ENCODE results near the gene EFL1. TPM values are rescaled to one million over a fixed set of nuclear protein-coding genes. Genes with fewer than 3 reads are reported as not detected.
"Not testable (repeated sequence)": the region's sequence is repeated elsewhere in the genome, so short reads cannot be mapped to it uniquely, and the experiment has no call there.

The EFL1 gene
- 10 to 100 TPM; 22.7 to 29.3 TPM for total RNA-seq

- Histone ChIP-seq H3K36me3 (no peaks in the 10 kb centered on the region), H3K4me3 (peak within 1 kb of the TSS; percentile 47 to 71), H3K9me3 (no peaks in the 10 kb centered on the region), H3K27ac (peak within 1 kb of the TSS; percentile 61 to 67), H3K4me1 (replicated peaks) (no peaks in the 10 kb centered on the region), H3K27me3 (replicated peaks; ENCODE audit: insufficient read depth) (no peaks in the 10 kb centered on the region)
- intact Hi-C loops (cut with DNase I), result no loop called here
- DNase-seq (ENCODE audit: low spot score), result peak; percentile 83
- TF ChIP-seq CTCF (IDR thresholded peaks at IDR 0.05), result no peak
- peak; percentile 73 for TF ChIP-seq POLR2AphosphoS5 (IDR thresholded peaks at IDR 0.05)
- peak; percentile 61 for TF ChIP-seq POLR2A (IDR thresholded peaks at IDR 0.05)
- under 1% methylated on average over 46 of the region's 57 CpGs for WGBS
These were observed at the start of gene EFL1, which contains the start of gene SAXO2 for GRCh38 chr15:82262422-82263026. EFL1 (minus strand) TSS chr15:82262734; CDS start chr15:82261778, 956 bp downstream. SAXO2 (plus strand) TSS chr15:82262818; CDS start chr15:82262880, 62 bp downstream.

- H3K4me1 ChIP-seq (replicated peaks); H3K36me3 ChIP-seq; H3K4me3 ChIP-seq; H3K27me3 ChIP-seq (replicated peaks; ENCODE audit: insufficient read depth); H3K27ac ChIP-seq; intact Hi-C loops (cut with DNase I); H3K9me3 ChIP-seq; DNase-seq (ENCODE audit: low spot score): not testable (repeated sequence)
- 80% methylated on average over 5 of the region's 5 CpGs for WGBS
These were observed 48.8 kb upstream of the EFL1 start for GRCh38 chr15:82311321-82311720.

- Histone ChIP-seq H3K36me3 (no peaks in the 10 kb centered on the region), H3K27me3 (replicated peaks; ENCODE audit: insufficient read depth) (no peaks in the 10 kb centered on the region), H3K4me1 (replicated peaks) (no peaks in the 10 kb centered on the region), H3K27ac (no peak overlapping the region), H3K9me3 (no peaks in the 10 kb centered on the region), H3K4me3 (no peak overlapping the region)
- intact Hi-C loops (cut with DNase I), result no loop called here
- no peak for TF ChIP-seq POLR2A (IDR thresholded peaks at IDR 0.05)
- no peak for TF ChIP-seq CTCF (IDR thresholded peaks at IDR 0.05)
- no peak for TF ChIP-seq POLR2AphosphoS5 (IDR thresholded peaks at IDR 0.05)
- no peak for DNase-seq (ENCODE audit: low spot score)
- 57% methylated on average over 2 of the region's 2 CpGs for WGBS
These were observed 47.3 kb upstream of the EFL1 start for GRCh38 chr15:82309802-82310201.

GRCh38 chr15:82307714-82308081 lies 45.2 kb upstream of the EFL1 start:
- no peak overlapping the region for H3K4me3 ChIP-seq
- H3K4me1 ChIP-seq (replicated peaks), result no peaks in the 10 kb centered on the region
- intact Hi-C loops (cut with DNase I), result no loop called here
- 86% methylated on average over 8 of the region's 8 CpGs for WGBS
- no peak for TF ChIP-seq POLR2AphosphoS5 (IDR thresholded peaks at IDR 0.05)
- TF ChIP-seq POLR2A (IDR thresholded peaks at IDR 0.05), result no peak
- TF ChIP-seq CTCF (IDR thresholded peaks at IDR 0.05), result no peak
- DNase-seq (ENCODE audit: low spot score), result no peak
- no peak overlapping the region for H3K27ac ChIP-seq
- H3K27me3 ChIP-seq (replicated peaks; ENCODE audit: insufficient read depth), result no peaks in the 10 kb centered on the region
- H3K9me3 ChIP-seq, result no peaks in the 10 kb centered on the region
- no peaks in the 10 kb centered on the region for H3K36me3 ChIP-seq

- no peaks in the 10 kb centered on the region for H3K4me1 ChIP-seq (replicated peaks)
- H3K36me3 ChIP-seq, result no peaks in the 10 kb centered on the region
- DNase-seq (ENCODE audit: low spot score), result no peak
- 89% methylated on average over 16 of the region's 16 CpGs for WGBS
- no peak for TF ChIP-seq POLR2A (IDR thresholded peaks at IDR 0.05)
- no peak for TF ChIP-seq CTCF (IDR thresholded peaks at IDR 0.05)
- TF ChIP-seq POLR2AphosphoS5 (IDR thresholded peaks at IDR 0.05), result no peak
- intact Hi-C loops (cut with DNase I), result no loop called here
- H3K27me3 ChIP-seq (replicated peaks; ENCODE audit: insufficient read depth), result no peaks in the 10 kb centered on the region
- H3K4me3 ChIP-seq, result no peak overlapping the region
- no peaks in the 10 kb centered on the region for H3K9me3 ChIP-seq
- no peak overlapping the region for H3K27ac ChIP-seq
These were observed 44.5 kb upstream of the EFL1 start for GRCh38 chr15:82306791-82307713.
